ENCODE data around the gene NLRP10.
A peak's percentile ranks its signal among the peaks of the same experiment; 100 is the strongest.
"Not testable (repeated sequence)": the region's sequence is repeated elsewhere in the genome, so short reads cannot be mapped to it uniquely, and the experiment has no call there.

Gene NLRP10, protein sequence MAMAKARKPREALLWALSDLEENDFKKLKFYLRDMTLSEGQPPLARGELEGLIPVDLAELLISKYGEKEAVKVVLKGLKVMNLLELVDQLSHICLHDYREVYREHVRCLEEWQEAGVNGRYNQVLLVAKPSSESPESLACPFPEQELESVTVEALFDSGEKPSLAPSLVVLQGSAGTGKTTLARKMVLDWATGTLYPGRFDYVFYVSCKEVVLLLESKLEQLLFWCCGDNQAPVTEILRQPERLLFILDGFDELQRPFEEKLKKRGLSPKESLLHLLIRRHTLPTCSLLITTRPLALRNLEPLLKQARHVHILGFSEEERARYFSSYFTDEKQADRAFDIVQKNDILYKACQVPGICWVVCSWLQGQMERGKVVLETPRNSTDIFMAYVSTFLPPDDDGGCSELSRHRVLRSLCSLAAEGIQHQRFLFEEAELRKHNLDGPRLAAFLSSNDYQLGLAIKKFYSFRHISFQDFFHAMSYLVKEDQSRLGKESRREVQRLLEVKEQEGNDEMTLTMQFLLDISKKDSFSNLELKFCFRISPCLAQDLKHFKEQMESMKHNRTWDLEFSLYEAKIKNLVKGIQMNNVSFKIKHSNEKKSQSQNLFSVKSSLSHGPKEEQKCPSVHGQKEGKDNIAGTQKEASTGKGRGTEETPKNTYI

GRCh38 chr11:7965386-7965785 lies at the start of gene NLRP10:
Gene NLRP10 (minus strand): TSS chr11:7965447. CDS start chr11:7963495, 1,952 bp downstream.
- no peak for DNase-seq (ENCODE audit: low spot score)

GRCh38 chr11:8013833-8014232 lies 48.6 kb upstream of the NLRP10 start:
- no peak for DNase-seq (ENCODE audit: low spot score)

DNA sequence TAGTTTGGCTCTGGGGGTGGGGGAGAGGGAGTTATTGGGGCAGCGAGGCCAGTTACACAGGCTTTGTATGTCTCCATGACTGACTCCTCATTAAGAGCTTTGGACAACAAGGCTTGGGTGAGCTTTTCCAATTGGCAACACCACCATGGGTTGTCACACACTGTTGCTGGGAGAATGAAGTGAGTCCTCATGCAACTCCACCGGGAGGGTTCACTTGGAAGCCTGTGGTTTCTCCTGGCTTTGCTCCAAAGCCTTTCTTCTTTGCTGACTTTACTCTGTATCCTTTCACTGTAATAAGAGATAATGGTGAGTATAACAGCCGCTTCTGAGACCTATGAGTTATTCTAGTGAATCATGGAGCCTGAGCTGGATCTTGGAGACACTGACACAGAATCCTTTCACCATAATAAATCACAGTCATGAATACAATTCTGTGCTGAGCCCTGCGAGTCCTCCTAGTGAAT lies 46.8 kb upstream of the NLRP10 start:
- peak; percentile 44 for DNase-seq (ENCODE audit: low spot score)

DNA sequence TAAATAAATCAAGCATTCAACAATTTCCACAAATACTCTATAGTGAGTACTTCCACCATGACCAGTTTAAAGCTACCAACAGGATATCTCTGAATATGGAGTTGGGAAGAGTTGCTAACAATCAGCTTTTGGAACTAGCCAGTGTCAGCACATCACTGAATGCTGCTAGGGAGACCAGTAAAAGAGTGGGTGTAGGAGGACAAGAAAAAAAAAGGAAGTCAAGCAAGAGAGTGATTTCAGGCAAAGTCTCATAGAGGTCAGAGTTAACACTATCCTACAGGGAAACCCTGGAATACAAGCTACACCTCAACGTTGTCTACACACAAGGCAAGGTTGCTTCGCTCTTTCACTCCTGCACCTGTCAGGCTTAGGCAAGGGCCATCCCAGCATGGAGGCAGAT lies 46.1 kb upstream of the NLRP10 start:
- no peak for DNase-seq (ENCODE audit: low spot score)

GRCh38 chr11:8009856-8010255 lies 44.6 kb upstream of the NLRP10 start:
- DNase-seq (ENCODE audit: low spot score): no peak

GRCh38 chr11:8008212-8008611 lies 43.0 kb upstream of the NLRP10 start:
- DNase-seq (ENCODE audit: low spot score): no peak

DNA sequence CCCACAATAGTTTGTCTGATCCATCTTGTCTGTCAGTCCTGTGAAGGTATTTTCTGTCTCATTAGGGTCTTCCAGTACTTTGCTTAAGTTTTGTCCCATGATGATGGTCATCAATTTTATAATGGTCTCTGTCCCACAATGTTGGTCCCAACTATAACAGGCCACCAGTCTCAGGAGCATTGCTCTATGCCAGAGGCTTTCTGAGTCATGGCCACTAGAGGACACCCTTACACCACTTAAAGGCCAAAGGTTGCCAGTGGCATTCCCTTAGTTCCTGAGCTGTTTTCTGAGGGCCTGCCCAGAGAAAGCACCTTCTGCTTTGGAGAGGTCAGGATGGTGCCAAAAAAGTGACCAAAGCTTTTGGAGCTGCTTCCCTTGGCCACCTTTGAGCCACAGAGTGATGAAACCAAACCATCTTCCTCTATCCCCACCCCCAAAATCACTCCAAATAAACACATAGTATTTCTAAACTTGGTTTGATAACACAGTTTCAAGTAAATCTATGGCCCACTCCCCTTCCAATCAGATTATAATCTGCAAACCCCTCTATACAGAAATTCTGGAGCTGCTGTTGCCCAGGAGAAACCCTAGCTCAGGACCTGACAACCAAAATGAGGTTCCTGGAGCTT lies 41.2 kb upstream of the NLRP10 start:
- DNase-seq (ENCODE audit: low spot score): peak; percentile 84

- DNase-seq (ENCODE audit: low spot score): no peak
These were observed 40.3 kb upstream of the NLRP10 start for GRCh38 chr11:8005556-8005955.

DNA sequence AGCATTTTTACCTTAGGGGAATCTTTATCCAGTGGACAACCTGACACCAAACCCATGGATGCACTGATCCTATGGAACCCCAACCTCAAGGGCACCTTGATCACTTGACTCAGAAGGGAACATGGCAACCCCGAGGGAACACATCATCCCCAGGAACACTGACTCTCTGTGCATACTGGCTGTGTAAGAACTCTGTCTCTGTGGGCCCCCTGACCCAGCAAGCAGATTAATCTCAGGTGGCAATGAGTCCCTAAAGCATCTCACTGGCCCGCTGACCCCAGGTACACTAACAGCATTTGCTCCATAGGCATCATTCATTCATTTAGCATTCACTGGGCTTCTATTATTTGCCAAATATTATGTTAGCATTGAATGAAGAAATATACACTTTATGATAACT lies 38.8 kb upstream of the NLRP10 start:
- no peak for DNase-seq (ENCODE audit: low spot score)

- no peak for DNase-seq (ENCODE audit: low spot score)
These were observed 37.9 kb upstream of the NLRP10 start for GRCh38 chr11:8003187-8003586.

GRCh38 chr11:8002676-8003075 lies 37.4 kb upstream of the NLRP10 start:
- DNase-seq (ENCODE audit: low spot score): no peak

- no peak for DNase-seq (ENCODE audit: low spot score)
These were observed 35.1 kb upstream of the NLRP10 start for GRCh38 chr11:8000390-8000789.

- no peak for DNase-seq (ENCODE audit: low spot score)
These were observed 34.5 kb upstream of the NLRP10 start for GRCh38 chr11:7999795-8000194.

GRCh38 chr11:7994581-7995278 lies 29.5 kb upstream of the NLRP10 start:
- DNase-seq (ENCODE audit: low spot score): no peak

DNA sequence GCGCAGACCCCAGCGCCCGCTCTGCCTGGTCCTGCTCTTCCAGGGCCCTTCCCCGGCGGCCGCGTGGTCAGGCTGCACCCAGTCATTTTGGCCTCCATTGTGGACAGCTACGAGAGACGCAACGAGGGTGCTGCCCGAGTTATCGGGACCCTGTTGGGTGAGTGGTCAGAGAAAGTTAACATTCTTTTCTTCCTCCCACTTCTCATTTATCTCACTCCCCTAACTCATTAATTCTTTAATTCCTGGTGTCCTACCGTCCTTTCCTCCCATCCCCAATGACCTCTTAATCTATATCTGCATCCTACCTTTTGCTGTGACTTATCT lies 22.3 kb upstream of the NLRP10 start:
- not testable (repeated sequence) for DNase-seq (ENCODE audit: low spot score)

GRCh38 chr11:7986768-7987559 lies 21.7 kb upstream of the NLRP10 start, which contains the start of gene EIF3F:
Gene EIF3F (plus strand): TSS chr11:7987337. CDS start chr11:7987353, 16 bp downstream.
- peak; percentile 97 for DNase-seq (ENCODE audit: low spot score)

GRCh38 chr11:7983832-7984590 lies 18.8 kb upstream of the NLRP10 start:
- no peak for DNase-seq (ENCODE audit: low spot score)

DNA sequence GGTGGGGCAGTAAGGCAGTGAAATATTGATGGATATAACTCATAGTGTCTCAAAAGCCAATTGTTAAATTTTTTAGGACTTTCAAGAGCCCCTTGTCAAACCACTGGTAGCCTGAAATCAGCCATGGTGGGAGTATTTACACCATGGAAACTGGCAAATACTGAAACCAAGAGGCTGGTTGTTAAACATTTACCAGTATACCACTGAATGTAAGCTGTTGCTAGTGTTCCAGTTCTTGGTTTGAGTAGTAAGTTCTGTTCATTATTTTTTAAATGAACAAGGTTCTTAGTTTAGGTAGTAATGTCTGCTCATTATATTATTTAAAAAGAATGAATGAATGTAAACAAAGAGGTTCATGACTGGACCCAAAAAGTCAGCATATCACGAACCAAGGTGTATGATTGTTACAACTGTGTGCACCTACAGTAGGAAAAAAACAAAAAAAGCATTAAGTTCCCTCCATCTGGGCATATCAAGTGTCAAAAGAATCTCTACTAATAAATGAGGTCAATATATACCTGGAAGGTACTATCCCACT lies 17.4 kb upstream of the NLRP10 start:
- no peak for DNase-seq (ENCODE audit: low spot score)

DNA sequence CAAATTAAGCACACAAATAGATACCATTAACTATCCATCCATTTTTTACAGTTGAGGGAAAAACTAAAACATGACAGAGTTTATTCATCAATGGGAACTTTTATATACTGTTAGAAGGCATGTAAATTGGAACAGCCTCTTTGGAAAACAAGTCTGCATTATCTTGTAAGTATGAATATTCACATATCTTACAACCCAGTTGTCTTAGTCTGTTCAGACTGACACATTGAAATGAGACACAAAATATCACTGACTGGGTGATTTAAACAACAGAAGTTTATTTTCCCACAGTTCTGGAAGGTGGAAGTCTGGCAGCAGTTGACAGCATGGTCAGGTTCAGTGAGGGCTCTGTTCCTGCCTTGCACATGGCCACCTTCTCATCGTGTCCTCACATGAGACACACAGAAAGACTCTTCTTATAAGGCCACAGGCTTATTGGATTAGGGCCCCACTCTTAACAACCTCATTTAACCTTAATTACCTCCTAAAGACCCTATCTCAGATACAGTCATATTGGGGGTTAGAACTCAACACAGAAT lies 16.4 kb upstream of the NLRP10 start:
- DNase-seq (ENCODE audit: low spot score): no peak

GRCh38 chr11:7977232-7977917 lies 12.1 kb upstream of the NLRP10 start:
- no peak for DNase-seq (ENCODE audit: low spot score)
